HG02870 (cell line): ENCODE results near the gene ASPN.

ENCODE experiments used
- ATAC-seq: cut with Tn5 transposase; IDR thresholded peaks from one replicate; pipeline ENCODE4 v1.9.1; 2021; ENCODE audit warnings: mild to moderate bottlenecking, moderate library complexity; ENCODE audit not compliant: unreplicated experiment

The ASPN gene

GRCh38 chr9:92482329-92482728 lies at the start of gene ASPN:
TSS of gene ASPN (minus strand) at chr9:92482506.
- no peak for ATAC-seq

- no peak for ATAC-seq
Measured at GRCh38 chr9:92530893-92531292, 48.6 kb upstream of the ASPN start.

GRCh38 chr9:92529124-92529523 lies 46.8 kb upstream of the ASPN start:
- no peak for ATAC-seq

GRCh38 chr9:92528522-92528849 lies 46.2 kb upstream of the ASPN start:
- ATAC-seq = no peak

GRCh38 chr9:92527832-92528521 lies 45.7 kb upstream of the ASPN start:
- no peak for ATAC-seq

- no peak for ATAC-seq
Measured at GRCh38 chr9:92527291-92527828, 45.1 kb upstream of the ASPN start.

- no peak for ATAC-seq
Measured at GRCh38 chr9:92525306-92525705, 43.0 kb upstream of the ASPN start.

GRCh38 chr9:92524881-92525280 lies 42.6 kb upstream of the ASPN start:
- ATAC-seq = no peak

- no peak for ATAC-seq
Measured at GRCh38 chr9:92522983-92523970, 41.0 kb upstream of the ASPN start.

- no peak for ATAC-seq
Measured at GRCh38 chr9:92520837-92521236, 38.5 kb upstream of the ASPN start.

- no peak for ATAC-seq
Measured at GRCh38 chr9:92518199-92518598, 35.9 kb upstream of the ASPN start.

GRCh38 chr9:92517046-92517445 lies 34.7 kb upstream of the ASPN start:
- no peak for ATAC-seq

- ATAC-seq = no peak
Measured at GRCh38 chr9:92516521-92516920, 34.2 kb upstream of the ASPN start.

- no peak for ATAC-seq
Measured at GRCh38 chr9:92514635-92515034, 32.3 kb upstream of the ASPN start.

- ATAC-seq = no peak
Measured at GRCh38 chr9:92513349-92513748, 31.0 kb upstream of the ASPN start.

- ATAC-seq = no peak
Measured at GRCh38 chr9:92512622-92513021, 30.3 kb upstream of the ASPN start.

- no peak for ATAC-seq
Measured at GRCh38 chr9:92510747-92511146, 28.4 kb upstream of the ASPN start.

GRCh38 chr9:92509050-92509449 lies 26.7 kb upstream of the ASPN start:
- ATAC-seq = no peak

- ATAC-seq = no peak
Measured at GRCh38 chr9:92508018-92508820, 25.9 kb upstream of the ASPN start.

GRCh38 chr9:92507496-92507895 lies 25.2 kb upstream of the ASPN start:
- no peak for ATAC-seq

- ATAC-seq = no peak
Measured at GRCh38 chr9:92507005-92507404, 24.7 kb upstream of the ASPN start.
